Fibroblast of lung (primary cell): ENCODE measurements around the gene CDH4. TPM values are rescaled to one million over a fixed set of nuclear protein-coding genes. Genes with fewer than 3 reads are reported as not detected.
A peak's percentile ranks its signal among the peaks of the same experiment; 100 is the strongest.

Source experiments
- DNase-seq, 2 donors: peaks; one replicate each; pipeline versions ENCODE4 v3.0.0 to v3.0.0-alpha.2; 2010; ENCODE audit warnings: low read depth in 2 of 2
- H2AFZ ChIP-seq: 2 replicates; pipeline ENCODE4 v1.5.1; 2012; ENCODE audit warnings: low read length, control low read depth, inconsistent platforms
- H3K27ac ChIP-seq: 2 replicates; pipeline ENCODE4 v1.5.1; 2011; ENCODE audit warnings: low read length, control low read depth; ENCODE audit not compliant: insufficient read depth
- H3K27me3 ChIP-seq: 2 replicates; pipeline ENCODE4 v1.5.1; 2011; ENCODE audit warnings: mild to moderate bottlenecking, low read length; ENCODE audit not compliant: control insufficient read depth, insufficient read depth
- H3K36me3 ChIP-seq: 2 replicates; pipeline ENCODE4 v1.5.1; 2011; ENCODE audit warnings: low read length; ENCODE audit not compliant: control insufficient read depth, insufficient read depth
- H3K4me1 ChIP-seq: 2 replicates; pipeline ENCODE4 v1.5.1; 2011; ENCODE audit warnings: low read length; ENCODE audit not compliant: control insufficient read depth, insufficient read depth; ENCODE audit errors: extremely low read depth
- H3K4me2 ChIP-seq: 2 replicates; pipeline ENCODE4 v1.5.1; 2011; ENCODE audit warnings: low read length, control low read depth; ENCODE audit not compliant: insufficient read depth; ENCODE audit errors: extremely low read depth
- H3K4me3 ChIP-seq, 4 experiments: fragments of 200-600 bp in 1 of 4; sonication (generic) in 1 of 4; replicated peaks in 1 of 4; 2 replicates each; pipeline ENCODE4 v1.5.1; 2011 to 2016; ENCODE audit warnings: low read length in 4 of 4, low read depth in 3 of 4, mild to moderate bottlenecking in 3 of 4, control low read depth in 2 of 4, inconsistent platforms in 1 of 4, mixed read lengths in 1 of 4; ENCODE audit not compliant: insufficient read depth in 1 of 4; ENCODE audit errors: control extremely low read depth in 1 of 4
- H3K79me2 ChIP-seq: 2 replicates; pipeline ENCODE4 v1.5.1; 2012; ENCODE audit warnings: mild to moderate bottlenecking, low read length, inconsistent platforms; ENCODE audit not compliant: control insufficient read depth, insufficient read depth
- H3K9ac ChIP-seq: 2 replicates; pipeline ENCODE4 v1.5.1; 2011; ENCODE audit warnings: mild to moderate bottlenecking, low read length, control low read depth; ENCODE audit not compliant: insufficient read depth
- H3K9me3 ChIP-seq: 2 replicates; pipeline ENCODE4 v1.5.1; 2012; ENCODE audit warnings: low read depth, low read length; ENCODE audit not compliant: control insufficient read depth, insufficient read depth
- H4K20me1 ChIP-seq: 2 replicates; pipeline ENCODE4 v1.5.1; 2011; ENCODE audit warnings: low read length; ENCODE audit not compliant: control insufficient read depth, insufficient read depth; ENCODE audit errors: extremely low read depth
- CTCF ChIP-seq, 2 donors: IDR thresholded peaks in 1 of 2; conservative IDR thresholded peaks in 1 of 2; 1 replicate in 1 of 2; 2 replicates in 1 of 2; pipeline ENCODE4 v1.5.1; 2011 to 2012; ENCODE audit warnings: low read length in 2 of 2, control low read depth in 1 of 2, inconsistent platforms in 1 of 2, low read depth in 1 of 2, mild to moderate bottlenecking in 1 of 2
- EZH2 ChIP-seq: IDR thresholded peaks from 2 replicates; pipeline ENCODE4 v1.5.1; 2012; ENCODE audit warnings: low read length, control low read depth, mild to moderate bottlenecking; ENCODE audit errors: missing control alignments
- polyA plus RNA-seq, 2 donors: library from polyadenylated mRNA; depleted of rRNA in 1 of 2; stranded (reverse) in 1 of 2; unstranded in 1 of 2; fragments of >200 nt; gene quantifications; 2 replicates each; pipeline ENCODE4 v1.2.1, GENCODE V29; 2011 to 2012; ENCODE audit warnings: missing spikeins in 1 of 2
- total RNA-seq: library from RNA; depleted of rRNA; stranded (reverse); fragments of >200 nt; gene quantifications from 2 replicates; pipeline ENCODE4 v1.2.1, GENCODE V29; 2014

CDH4 gene
- total and polyA plus RNA-seq, 2 donors (not counting 1 experiment from before 2014, with no cell fraction given), result 4.8 to 6.8 TPM

- no peak for DNase-seq
- no peaks in the 10 kb centered on the region for H4K20me1 ChIP-seq
- no peak for TF ChIP-seq CTCF (conservative IDR thresholded peaks at IDR 0.05 in 1 of 2, IDR thresholded peaks at IDR 0.05 in 1 of 2; ENCODE audit: low read depth in 1 of 2, low read length in 2 of 2)
- TF ChIP-seq EZH2, result no peak
- no peaks in the 10 kb centered on the region for H3K27me3 ChIP-seq
- H3K27ac ChIP-seq, result no peak overlapping the region
- H3K36me3 ChIP-seq, result no peaks in the 10 kb centered on the region
- H3K4me3 ChIP-seq, result no peak overlapping the region
- no peak overlapping the region for H3K4me2 ChIP-seq
- H3K4me1 ChIP-seq, result no peaks in the 10 kb centered on the region
- H3K79me2 ChIP-seq, result no peaks in the 10 kb centered on the region
- H3K9ac ChIP-seq, result no peak overlapping the region
- H2AFZ ChIP-seq, result no peak overlapping the region
- no peaks in the 10 kb centered on the region for H3K9me3 ChIP-seq
These were observed 228.2 kb downstream of the CDH4 start for GRCh38 chr20:61480158-61480825.

GRCh38 chr20:61482056-61482887 lies 230.2 kb downstream of the CDH4 start:
- Histone ChIP-seq H3K27ac (no peak overlapping the region), H2AFZ (no peak overlapping the region), H4K20me1 (no peaks in the 10 kb centered on the region), H3K4me3 (no peak overlapping the region), H3K9ac (no peak overlapping the region), H3K36me3 (no peaks in the 10 kb centered on the region), H3K79me2 (no peaks in the 10 kb centered on the region), H3K27me3 (no peaks in the 10 kb centered on the region), H3K4me1 (no peaks in the 10 kb centered on the region), H3K9me3 (no peaks in the 10 kb centered on the region), H3K4me2 (no peak overlapping the region)
- peak in 1 of 2 donors; percentile 43 for DNase-seq
- TF ChIP-seq EZH2 (no peak), CTCF (conservative IDR thresholded peaks at IDR 0.05 in 1 of 2, IDR thresholded peaks at IDR 0.05 in 1 of 2; ENCODE audit: low read depth in 1 of 2, low read length in 2 of 2) (no peak)

DNA sequence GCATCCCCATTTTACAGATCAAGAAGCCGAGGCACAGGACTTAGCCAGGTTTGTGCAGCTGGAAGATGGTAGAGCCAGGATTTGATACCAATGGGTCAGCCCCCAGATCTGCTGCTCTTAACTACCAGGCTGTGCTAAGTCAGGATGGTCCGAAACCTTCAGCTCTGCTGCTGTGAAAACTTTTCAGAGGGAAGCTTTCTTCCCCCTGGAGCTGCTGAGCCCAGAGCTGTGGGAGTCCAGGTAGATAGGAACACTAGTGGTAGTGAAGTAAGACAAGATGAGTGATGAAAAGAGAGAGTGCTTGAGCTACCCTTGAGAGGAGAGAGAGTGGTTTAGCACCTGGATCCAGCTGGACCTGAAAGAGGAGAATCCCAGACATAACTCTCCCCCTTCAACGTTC lies 230.8 kb downstream of the CDH4 start:
- Histone ChIP-seq H3K27ac (no peak overlapping the region), H3K4me1 (no peaks in the 10 kb centered on the region), H3K9ac (no peak overlapping the region), H3K36me3 (no peaks in the 10 kb centered on the region), H2AFZ (no peak overlapping the region), H3K4me3 (no peak overlapping the region), H3K27me3 (no peaks in the 10 kb centered on the region), H3K79me2 (no peaks in the 10 kb centered on the region), H3K4me2 (no peak overlapping the region), H4K20me1 (no peaks in the 10 kb centered on the region), H3K9me3 (no peaks in the 10 kb centered on the region)
- no peak for TF ChIP-seq EZH2
- no peak for DNase-seq
